HG03097 (cell line): Measurements from ENCODE around the gene MARCKSL1.

Experiments used
- ATAC-seq: cut with Tn5 transposase; IDR thresholded peaks from one replicate; pipeline ENCODE4 v1.9.1; 2021; ENCODE audit not compliant: unreplicated experiment, low FRiP score

The MARCKSL1 gene

GRCh38 chr1:32353431-32353830, 17.4 kb upstream of the MARCKSL1 start:
- ATAC-seq: no peak

- no peak for ATAC-seq
Observed at GRCh38 chr1:32352831-32353383, 16.9 kb upstream of the MARCKSL1 start.

- no peak for ATAC-seq
Observed at GRCh38 chr1:32352239-32352745, 16.3 kb upstream of the MARCKSL1 start.

GRCh38 chr1:32351399-32352238, 15.6 kb upstream of the MARCKSL1 start:
- ATAC-seq: peak; percentile 73

GRCh38 chr1:32350785-32351398, 14.9 kb upstream of the MARCKSL1 start:
- ATAC-seq: peak; percentile 36

- no peak for ATAC-seq
Observed at GRCh38 chr1:32349211-32349708, 13.2 kb upstream of the MARCKSL1 start.

GRCh38 chr1:32346532-32347157, 10.6 kb upstream of the MARCKSL1 start:
- ATAC-seq: no peak

- ATAC-seq: no peak
Observed at GRCh38 chr1:32345289-32345827, 9.3 kb upstream of the MARCKSL1 start.

- no peak for ATAC-seq
Observed at GRCh38 chr1:32342704-32343103, 6.7 kb upstream of the MARCKSL1 start.

- ATAC-seq: no peak
Observed at GRCh38 chr1:32341971-32342370, 5.9 kb upstream of the MARCKSL1 start.

GRCh38 chr1:32341186-32341757, 5.2 kb upstream of the MARCKSL1 start:
- no peak for ATAC-seq

- no peak for ATAC-seq
Observed at GRCh38 chr1:32339363-32339978, 3.4 kb upstream of the MARCKSL1 start.

GRCh38 chr1:32338637-32339145, 2.7 kb upstream of the MARCKSL1 start:
- ATAC-seq: no peak

GRCh38 chr1:32337855-32338636, 2.0 kb upstream of the MARCKSL1 start:
- peak; percentile 28 for ATAC-seq

GRCh38 chr1:32336963-32337675, 1.1 kb upstream of the MARCKSL1 start:
- no peak for ATAC-seq

GRCh38 chr1:32336591-32336932, 529 bp upstream of the MARCKSL1 start:
- no peak for ATAC-seq

- no peak for ATAC-seq
Observed at GRCh38 chr1:32335535-32335789, 571 bp downstream of the MARCKSL1 start.

- no peak for ATAC-seq
Observed at GRCh38 chr1:32334864-32335534, 1.0 kb downstream of the MARCKSL1 start.
